Stimulated activated CD4-positive, alpha-beta T cell treated with anti-CD3 and anti-CD28 coated beads, Interleukin-12 subunit alpha, Interleukin-12 subunit beta, amount 100 ng/mL, for 4 hours (primary cell): ENCODE results near the gene SLC25A39.

Experiments
- DNase-seq: peaks from one replicate; pipeline ENCODE4 v3.0.0-alpha.2; 2020

SLC25A39 gene

DNA sequence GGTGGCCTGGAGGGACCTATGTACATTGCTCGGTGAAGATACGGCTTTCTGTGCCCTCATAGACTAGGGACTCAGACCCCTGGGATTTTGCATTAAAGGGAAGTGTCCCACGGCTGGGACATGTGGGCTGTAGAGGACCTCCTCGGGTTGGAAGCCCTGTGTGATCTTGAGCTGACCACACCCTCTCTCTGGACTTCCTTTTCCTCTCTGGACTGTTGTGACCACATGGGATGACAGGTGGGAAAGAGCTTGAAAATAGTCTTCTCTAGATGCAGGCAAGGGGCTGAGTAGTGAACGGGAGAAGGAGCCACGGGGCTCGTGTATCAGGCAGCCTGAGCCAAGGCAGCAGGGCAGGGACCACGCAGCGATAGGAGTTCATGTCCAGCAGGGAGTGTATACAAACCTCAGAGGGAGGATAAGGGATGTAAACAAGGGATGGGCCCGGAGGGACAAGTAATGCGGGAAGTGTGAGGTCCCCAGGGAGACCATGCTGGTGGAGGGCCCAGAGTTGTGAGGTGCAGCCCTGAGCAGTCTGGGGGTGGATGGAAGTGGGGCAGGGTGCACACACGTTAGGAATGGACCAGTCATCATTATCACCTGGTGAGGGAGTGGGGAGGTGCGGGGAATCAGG lies 52.2 kb downstream of the SLC25A39 start:
- no peak for DNase-seq
